ENCODE measurements around the gene TRAPPC2L.

GRCh38 chr16:88830258-88830657, 26.7 kb upstream of the TRAPPC2L start:
- TF ChIP-seq ARNT (IDR thresholded peaks at IDR 0.05) (no peak), ZNF24 (IDR thresholded peaks at IDR 0.05) (no peak), ZFP82 (CRISPR knock-in tag; IDR thresholded peaks at IDR 0.05; ENCODE audit: borderline replicate concordance) (no peak), CTCF (CRISPR knock-in tag; IDR thresholded peaks at IDR 0.05) (no peak), MTF2 (CRISPR knock-in tag; IDR thresholded peaks at IDR 0.05; ENCODE audit: borderline replicate concordance) (no peak), EHMT2 (IDR thresholded peaks at IDR 0.05; ENCODE audit: borderline replicate concordance, low read depth, low read length) (no peak), ZNF431 (CRISPR knock-in tag; IDR thresholded peaks at IDR 0.05; ENCODE audit: borderline replicate concordance, low read depth) (no peak), ZBTB8A (CRISPR knock-in tag; IDR thresholded peaks at IDR 0.05; ENCODE audit: borderline replicate concordance, low read depth) (no peak), WIZ (CRISPR knock-in tag; IDR thresholded peaks at IDR 0.05) (no peak), POLR2AphosphoS5 (IDR thresholded peaks at IDR 0.05; ENCODE audit: low read depth, low read length) (no peak), GMEB1 (CRISPR knock-in tag; IDR thresholded peaks at IDR 0.05; ENCODE audit: borderline replicate concordance) (no peak), SMC3 (IDR thresholded peaks at IDR 0.05; ENCODE audit: low read length) (no peak)

Measured in HepG2 (cell line).